Memory B cell (primary cell): ENCODE measurements around the gene ENPP7.

Experiments
- ATAC-seq: fragments of 150-1000 bp; cut with Tn5 transposase; 2 replicates; pipeline ENCODE4 v1.10.0; 2021; ENCODE audit warnings: low read depth, mild to moderate bottlenecking, moderate library complexity
- DNase-seq, 2 donors: peaks; one replicate each; pipeline ENCODE4 v3.0.0; 2022; ENCODE audit warnings: low spot score in 2 of 2
- H3K27ac Mint-ChIP-seq: one replicate; pipeline ENCODE4 v1.8.0; 2022; ENCODE audit warnings: mild to moderate bottlenecking, moderate library complexity, mixed read lengths
- H3K27me3 Mint-ChIP-seq: one replicate; pipeline ENCODE4 v1.8.0; 2022; ENCODE audit warnings: mixed read lengths
- H3K36me3 Mint-ChIP-seq: one replicate; pipeline ENCODE4 v1.8.0; 2022; ENCODE audit warnings: mild to moderate bottlenecking, mixed read lengths
- H3K4me1 Mint-ChIP-seq: one replicate; pipeline ENCODE4 v1.8.0; 2022; ENCODE audit warnings: mixed read lengths
- H3K4me3 Mint-ChIP-seq: one replicate; pipeline ENCODE4 v1.8.0; 2022; ENCODE audit warnings: mild to moderate bottlenecking, moderate library complexity, mixed read lengths
- H3K9me3 Mint-ChIP-seq: one replicate; pipeline ENCODE4 v1.8.0; 2022; ENCODE audit warnings: mixed read lengths

ENPP7 gene

DNA sequence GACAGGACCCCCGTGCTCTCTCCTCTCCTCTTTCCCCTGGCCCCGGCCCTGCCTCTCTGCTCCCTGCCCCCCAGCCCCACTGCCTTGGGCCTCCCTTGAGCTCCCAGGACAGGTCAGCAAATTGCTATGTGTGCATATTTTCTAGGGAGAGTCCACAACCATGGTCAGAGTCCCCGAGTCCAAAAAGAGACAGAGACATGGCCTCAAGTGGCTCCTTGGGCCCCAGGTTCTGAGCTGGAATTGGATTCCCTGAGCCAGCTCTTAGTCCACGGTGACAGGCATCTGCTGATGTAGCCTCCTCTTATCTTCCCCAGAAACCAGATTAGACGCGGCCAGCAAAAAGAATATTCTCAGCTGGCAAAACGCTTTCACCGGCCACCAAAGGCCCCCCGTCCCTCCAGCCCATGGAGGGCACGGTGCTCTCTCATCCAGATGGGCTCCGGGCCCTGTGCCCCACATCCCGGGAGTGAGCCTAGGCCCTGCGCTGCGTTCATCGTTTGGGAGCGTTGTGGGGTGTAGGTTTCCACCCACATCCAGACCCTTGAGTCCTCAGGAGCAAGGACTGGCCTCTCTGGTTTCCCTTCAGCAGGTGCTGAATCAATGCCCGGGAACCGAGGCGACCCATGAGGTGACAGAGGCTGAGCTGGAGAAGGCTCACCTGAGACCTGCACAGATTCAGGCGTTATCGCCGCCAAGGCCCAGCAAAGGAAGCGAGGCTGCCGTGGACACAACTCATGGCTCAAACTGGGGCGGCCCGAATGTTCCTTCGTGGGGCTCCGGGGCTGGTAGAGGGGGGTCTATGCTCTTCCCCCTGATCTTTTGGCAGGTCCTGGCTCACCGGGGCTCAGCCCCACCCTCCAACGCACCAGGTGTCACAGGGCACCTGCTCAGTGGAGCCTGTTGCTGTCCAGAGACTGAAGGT lies 16.3 kb upstream of the ENPP7 start:
- no peaks in the 10 kb centered on the region for H3K9me3 Mint-ChIP-seq
- no peak overlapping the region for H3K4me3 Mint-ChIP-seq
- H3K4me1 Mint-ChIP-seq: peaks cover 2% of the 10 kb centered on the region
- DNase-seq (no peak), ATAC-seq (no peak)
- H3K27me3 Mint-ChIP-seq: peaks cover 7% of the 10 kb centered on the region
- no peaks in the 10 kb centered on the region for H3K36me3 Mint-ChIP-seq
- no peak overlapping the region for H3K27ac Mint-ChIP-seq

- Mint-ChIP-seq H3K9me3 (no peaks in the 10 kb centered on the region), H3K27me3 (peaks cover 9% of the 10 kb centered on the region), H3K4me3 (no peak overlapping the region), H3K27ac (no peak overlapping the region), H3K4me1 (peaks cover 2% of the 10 kb centered on the region), H3K36me3 (peaks cover 2% of the 10 kb centered on the region)
- no peak for ATAC-seq
- no peak for DNase-seq
These were observed 15.4 kb upstream of the ENPP7 start for GRCh38 chr17:79715098-79715942.

GRCh38 chr17:79715943-79716797 lies 14.6 kb upstream of the ENPP7 start:
- no peak overlapping the region for H3K4me3 Mint-ChIP-seq
- ATAC-seq: no peak

GRCh38 chr17:79720705-79721292 lies 9.9 kb upstream of the ENPP7 start:
- no peaks in the 10 kb centered on the region for H3K9me3 Mint-ChIP-seq
- ATAC-seq (no peak), DNase-seq (no peak)
- no peak overlapping the region for H3K27ac Mint-ChIP-seq
- no peaks in the 10 kb centered on the region for H3K4me1 Mint-ChIP-seq
- H3K4me3 Mint-ChIP-seq: no peak overlapping the region
- peaks cover 2% of the 10 kb centered on the region for H3K27me3 Mint-ChIP-seq
- peaks cover 2% of the 10 kb centered on the region for H3K36me3 Mint-ChIP-seq

More at GRCh38 chr17:79715943-79716797, 14.6 kb upstream of the ENPP7 start:
- Mint-ChIP-seq H3K27ac (no peak overlapping the region), H3K4me1 (peaks cover 2% of the 10 kb centered on the region), H3K27me3 (peaks cover 9% of the 10 kb centered on the region), H3K36me3 (peaks cover 2% of the 10 kb centered on the region), H3K9me3 (no peaks in the 10 kb centered on the region)
- no peak for DNase-seq

GRCh38 chr17:79721993-79722671 lies 8.6 kb upstream of the ENPP7 start:
- peaks cover 2% of the 10 kb centered on the region for H3K36me3 Mint-ChIP-seq
- no peak overlapping the region for H3K27ac Mint-ChIP-seq
- DNase-seq (no peak), ATAC-seq (no peak)
- no peaks in the 10 kb centered on the region for H3K9me3 Mint-ChIP-seq
- H3K27me3 Mint-ChIP-seq: peaks cover 2% of the 10 kb centered on the region
- H3K4me1 Mint-ChIP-seq: peaks cover 3% of the 10 kb centered on the region
- H3K4me3 Mint-ChIP-seq: no peak overlapping the region

- H3K36me3 Mint-ChIP-seq: peaks cover 2% of the 10 kb centered on the region
- H3K4me1 Mint-ChIP-seq: peaks cover 4% of the 10 kb centered on the region
- peaks cover 2% of the 10 kb centered on the region for H3K27me3 Mint-ChIP-seq
- ATAC-seq (no peak), DNase-seq (no peak)
- no peak overlapping the region for H3K4me3 Mint-ChIP-seq
- H3K27ac Mint-ChIP-seq: no peak overlapping the region
- H3K9me3 Mint-ChIP-seq: no peaks in the 10 kb centered on the region
These were observed 8.0 kb upstream of the ENPP7 start for GRCh38 chr17:79722787-79723186.

DNA sequence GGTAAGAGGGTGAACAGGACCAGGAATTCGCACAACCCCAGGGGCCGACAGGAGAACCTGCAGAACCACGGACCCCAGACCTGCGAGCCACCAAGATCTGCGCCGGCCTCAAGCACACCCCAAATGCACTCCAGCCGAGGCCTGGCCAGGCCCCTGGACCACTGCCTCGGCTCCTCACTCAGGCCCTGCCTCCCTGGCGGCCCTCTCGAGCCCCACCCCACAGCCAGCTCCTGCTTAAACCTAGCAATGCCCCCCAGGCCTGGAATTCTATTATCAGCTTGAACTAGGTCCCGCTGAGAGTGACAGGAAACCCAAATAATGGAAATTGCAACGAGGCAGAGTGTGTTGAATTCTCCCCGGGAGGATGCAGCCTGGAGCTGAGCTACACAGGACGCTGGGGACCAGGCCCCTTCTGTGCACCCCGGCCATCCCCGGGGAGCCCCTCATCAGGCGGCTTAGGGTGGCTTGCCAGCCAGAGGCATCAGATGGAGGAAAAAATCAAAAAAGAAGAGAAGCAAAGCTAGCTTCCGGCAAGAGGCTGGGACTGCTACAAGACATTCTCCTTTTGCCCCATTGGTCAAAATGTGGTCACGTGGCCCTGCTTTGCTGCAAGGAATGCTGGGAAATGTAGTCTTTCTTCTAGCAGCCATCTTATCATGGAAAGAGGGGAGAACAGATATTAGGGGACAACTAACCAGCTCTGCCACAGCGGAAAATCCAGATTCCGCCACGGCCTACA lies 2.4 kb upstream of the ENPP7 start:
- no peak overlapping the region for H3K27ac Mint-ChIP-seq
- DNase-seq (peak; percentile 70 to 82), ATAC-seq (peak; percentile 73)
- no peaks in the 10 kb centered on the region for H3K27me3 Mint-ChIP-seq
- peaks cover 2% of the 10 kb centered on the region for H3K36me3 Mint-ChIP-seq
- peak overlapping the region; percentile 85 for H3K4me3 Mint-ChIP-seq
- H3K9me3 Mint-ChIP-seq: no peaks in the 10 kb centered on the region
- H3K4me1 Mint-ChIP-seq: peaks cover 27% of the 10 kb centered on the region

DNA sequence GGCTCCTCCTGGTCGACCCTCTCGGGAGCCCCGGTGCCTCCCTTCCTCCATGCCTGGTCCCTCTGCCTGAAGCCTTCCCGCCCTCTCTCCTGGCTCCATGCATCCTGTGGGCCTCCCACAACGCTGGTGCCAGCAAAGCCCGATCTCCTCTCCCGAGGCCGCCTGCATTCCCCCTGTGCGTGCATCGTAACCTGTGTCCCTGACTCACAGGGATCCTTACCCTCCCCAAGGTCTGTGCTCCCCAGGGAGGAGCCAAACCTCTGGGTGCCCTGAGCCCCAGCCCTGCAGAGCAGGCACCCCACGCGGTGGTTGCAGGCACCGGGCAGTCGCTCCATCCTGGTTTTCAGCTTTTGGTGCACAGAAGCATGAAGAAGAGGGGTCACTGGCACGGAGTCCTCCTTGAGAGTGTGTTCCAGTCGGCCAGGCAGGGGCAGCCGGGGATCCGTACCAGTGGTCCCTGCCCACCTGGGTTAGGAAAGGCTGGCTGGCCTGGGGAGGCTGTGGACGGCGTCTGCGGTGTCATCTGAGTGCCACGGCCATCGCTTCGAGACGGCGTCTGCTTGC lies 1.8 kb upstream of the ENPP7 start:
- no peaks in the 10 kb centered on the region for H3K9me3 Mint-ChIP-seq

GRCh38 chr17:79729761-79730160 lies 982 bp upstream of the ENPP7 start:
- H3K4me1 Mint-ChIP-seq: peaks cover 30% of the 10 kb centered on the region
- no peak for ATAC-seq
- no peak overlapping the region for H3K27ac Mint-ChIP-seq

More for the DNA sequence above, 1.8 kb upstream of the ENPP7 start:
- Mint-ChIP-seq H3K27me3 (no peaks in the 10 kb centered on the region), H3K36me3 (peaks cover 2% of the 10 kb centered on the region), H3K27ac (no peak overlapping the region), H3K4me3 (peak overlapping the region; percentile 54), H3K4me1 (peaks cover 30% of the 10 kb centered on the region)
- ATAC-seq (no peak), DNase-seq (no peak)

GRCh38 chr17:79730437-79730768 lies 340 bp upstream of the ENPP7 start:
- Mint-ChIP-seq H3K4me3 (no peak overlapping the region), H3K4me1 (peaks cover 33% of the 10 kb centered on the region), H3K27me3 (no peaks in the 10 kb centered on the region), H3K9me3 (no peaks in the 10 kb centered on the region), H3K36me3 (peaks cover 3% of the 10 kb centered on the region), H3K27ac (no peak overlapping the region)
- DNase-seq: no peak
- no peak for ATAC-seq

More at GRCh38 chr17:79729761-79730160, 982 bp upstream of the ENPP7 start:
- H3K36me3 Mint-ChIP-seq: peaks cover 2% of the 10 kb centered on the region
- no peak overlapping the region for H3K4me3 Mint-ChIP-seq
- H3K27me3 Mint-ChIP-seq: no peaks in the 10 kb centered on the region
- DNase-seq: no peak
- H3K9me3 Mint-ChIP-seq: no peaks in the 10 kb centered on the region

- DNase-seq (no peak), ATAC-seq (peak; percentile 25)
- Mint-ChIP-seq H3K9me3 (no peaks in the 10 kb centered on the region), H3K27me3 (peaks cover 4% of the 10 kb centered on the region), H3K4me1 (peaks cover 32% of the 10 kb centered on the region), H3K36me3 (peaks cover 3% of the 10 kb centered on the region), H3K27ac (peak overlapping the region; percentile 93), H3K4me3 (peak overlapping the region; percentile 87)
These were observed 1.5 kb downstream of the ENPP7 start for GRCh38 chr17:79732254-79732653.
